ENCODE measurements around the gene FAM241B. TPM values are rescaled to one million over a fixed set of nuclear protein-coding genes. Genes with fewer than 3 reads are reported as not detected.

The FAM241B gene
- total and polyA plus RNA-seq, 10 of the 15 experiments (the other 5 are each of a cell fraction or from before 2014, with no cell fraction given): 0.09 to 0.99 (median 0.24) TPM

- H3K79me2 ChIP-seq (ENCODE audit: control insufficient read depth, insufficient read depth, low read length): no peaks in the 10 kb centered on the region
- H2AFZ ChIP-seq (ENCODE audit: control insufficient read depth, low read depth, low read length): no peak overlapping the region
- RAD21 ChIA-PET (ENCODE audit: unreplicated experiment): interaction anchor here (0.9 kb wide), 1 partner anchor 10 kb away, joined by 3 read pairs; no protein-coding TSS in a partner anchor
- H3K27ac ChIP-seq (ENCODE audit: control insufficient read depth, insufficient read depth): no peak overlapping the region
- FAIRE-seq (no peak), ATAC-seq (no peak), DNase-seq (ENCODE audit: low read depth, low spot score) (no peak)
- no peaks in the 10 kb centered on the region; the same call in 2 of the 3 replicates for H3K9me3 ChIP-seq (replicated peaks; ENCODE audit: control insufficient read depth, insufficient read depth, low read length)
- no peak overlapping the region for H3K4me2 ChIP-seq (ENCODE audit: control insufficient read depth, insufficient read depth)
- H3K36me3 ChIP-seq (ENCODE audit: control insufficient read depth in 2 of 2, insufficient read depth in 2 of 2, low read length in 1 of 2): no peaks in the 10 kb centered on the region
- BruUV-seq (replicated peaks): no TSS peak
- no peak overlapping the region for H3K4me3 ChIP-seq
- POLR2A ChIA-PET: no interaction called here
- H3K4me1 ChIP-seq (ENCODE audit: control insufficient read depth, insufficient read depth, low read length): no peaks in the 10 kb centered on the region
- SMC1A ChIA-PET (ENCODE audit: uncharacterized antibody, unreplicated experiment): interaction anchor here (1.4 kb wide), 1 partner anchor 132 kb away, joined by 3 read pairs; no protein-coding TSS in a partner anchor
- TF ChIP-seq NFYB (IDR thresholded peaks at IDR 0.05; ENCODE audit: insufficient read depth, low read depth, low read length): no peak
- no peak for TF ChIP-seq RB1 (IDR thresholded peaks at IDR 0.05; ENCODE audit: borderline replicate concordance)
- no peak for TF ChIP-seq MYB (IDR thresholded peaks at IDR 0.05; ENCODE audit: borderline replicate concordance, low read depth, low read length)
- no peak for TF ChIP-seq CREB1 (IDR thresholded peaks at IDR 0.05; ENCODE audit: low read depth)
- no peak for TF ChIP-seq JUNB (IDR thresholded peaks at IDR 0.05)
- no peak for TF ChIP-seq CHD4 (IDR thresholded peaks at IDR 0.05)
- no peak for TF ChIP-seq IKZF1 (conservative IDR thresholded peaks at IDR 0.05)
- TF ChIP-seq, protein P1, sequence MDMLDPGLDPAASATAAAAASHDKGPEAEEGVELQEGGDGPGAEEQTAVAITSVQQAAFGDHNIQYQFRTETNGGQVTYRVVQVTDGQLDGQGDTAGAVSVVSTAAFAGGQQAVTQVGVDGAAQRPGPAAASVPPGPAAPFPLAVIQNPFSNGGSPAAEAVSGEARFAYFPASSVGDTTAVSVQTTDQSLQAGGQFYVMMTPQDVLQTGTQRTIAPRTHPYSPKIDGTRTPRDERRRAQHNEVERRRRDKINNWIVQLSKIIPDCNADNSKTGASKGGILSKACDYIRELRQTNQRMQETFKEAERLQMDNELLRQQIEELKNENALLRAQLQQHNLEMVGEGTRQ (IDR thresholded peaks at IDR 0.05; ENCODE audit: borderline replicate concordance, low read depth, low read length): no peak
- no peak for TF ChIP-seq ZZZ3 (IDR thresholded peaks at IDR 0.05; ENCODE audit: control insufficient read depth, insufficient read length, low read depth)
- no peak for TF ChIP-seq GABPA (IDR thresholded peaks at IDR 0.05; ENCODE audit: low read depth)
- TF ChIP-seq FOXK2 (IDR thresholded peaks at IDR 0.05): no peak
- TF ChIP-seq PKNOX1 (IDR thresholded peaks at IDR 0.05): no peak
- TF ChIP-seq BCL11A (IDR thresholded peaks at IDR 0.05; ENCODE audit: low read depth, low read length): no peak
- TF ChIP-seq SMC3 (IDR thresholded peaks at IDR 0.05; ENCODE audit: borderline replicate concordance, low read length): no peak
- TF ChIP-seq, protein P2, sequence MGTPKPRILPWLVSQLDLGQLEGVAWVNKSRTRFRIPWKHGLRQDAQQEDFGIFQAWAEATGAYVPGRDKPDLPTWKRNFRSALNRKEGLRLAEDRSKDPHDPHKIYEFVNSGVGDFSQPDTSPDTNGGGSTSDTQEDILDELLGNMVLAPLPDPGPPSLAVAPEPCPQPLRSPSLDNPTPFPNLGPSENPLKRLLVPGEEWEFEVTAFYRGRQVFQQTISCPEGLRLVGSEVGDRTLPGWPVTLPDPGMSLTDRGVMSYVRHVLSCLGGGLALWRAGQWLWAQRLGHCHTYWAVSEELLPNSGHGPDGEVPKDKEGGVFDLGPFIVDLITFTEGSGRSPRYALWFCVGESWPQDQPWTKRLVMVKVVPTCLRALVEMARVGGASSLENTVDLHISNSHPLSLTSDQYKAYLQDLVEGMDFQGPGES (IDR thresholded peaks at IDR 0.05): no peak
- TF ChIP-seq ZBTB33 (IDR thresholded peaks at IDR 0.05): no peak
- TF ChIP-seq CBX5 (IDR thresholded peaks at IDR 0.05; ENCODE audit: low read depth): no peak
- H3K27me3 ChIP-seq (replicated peaks in 1 of 2; ENCODE audit: control insufficient read depth in 2 of 2, insufficient read depth in 2 of 2, low read length in 1 of 2): 0 out of 4 replicates have a peak, but pooled peaks cover 0 to 1% of the 10 kb centered on the region in 2 experiments
- intact Hi-C loops (cut with micrococcal nuclease; ENCODE audit: unreplicated experiment) (no loop called here), in situ Hi-C loops (cut with MboI) (no loop called here)
- 0 out of 2 replicates have a peak, but pooled peaks cover 2% of the 10 kb centered on the region for H4K20me1 ChIP-seq (ENCODE audit: control insufficient read depth, insufficient read depth)
- WGBS (ENCODE audit: insufficient coverage, insufficient replicate concordance, low lambda C conversion rate, missing lambda C conversion rate): 38% methylated on average over 6 of the region's 6 CpGs
- CTCF ChIA-PET: interaction anchor here (1.2 kb wide), 1 partner anchor 69 kb away, joined by 3 read pairs; no protein-coding TSS in a partner anchor
- H3K9ac ChIP-seq (ENCODE audit: control insufficient read depth, insufficient read depth, low read length): no peak overlapping the region
Observed at GRCh38 chr10:69647126-69647525, 17.1 kb downstream of the FAM241B start.

All from GM12878 (cell line).